ENCODE data around the gene GLIPR1. TPM values are rescaled to one million over a fixed set of nuclear protein-coding genes. Genes with fewer than 3 reads are reported as not detected.
"Not testable (repeated sequence)": the region's sequence is repeated elsewhere in the genome, so short reads cannot be mapped to it uniquely, and the experiment has no call there.

Gene GLIPR1
- total RNA-seq (2014; rRNA removed; shearing (Covaris generic)) = 39.9 and 42.0 TPM in 2 replicates

- peak; percentile 96 for DNase-seq (ENCODE audit: low spot score)
These were observed at the start of gene GLIPR1 for GRCh38 chr12:75480469-75480949. Gene GLIPR1, plus strand, starts transcription at chr12:75480755. Its CDS starts 126 bp downstream, at chr12:75480881.

- no peak for DNase-seq (ENCODE audit: low spot score)
These were observed 47.6 kb upstream of the GLIPR1 start for GRCh38 chr12:75432924-75433323.

- no peak for DNase-seq (ENCODE audit: low spot score)
These were observed 43.0 kb upstream of the GLIPR1 start for GRCh38 chr12:75437564-75437963.

- no peak for DNase-seq (ENCODE audit: low spot score)
These were observed 42.3 kb upstream of the GLIPR1 start for GRCh38 chr12:75438059-75438754.

GRCh38 chr12:75439048-75439447 lies 41.5 kb upstream of the GLIPR1 start:
- DNase-seq (ENCODE audit: low spot score) = no peak

GRCh38 chr12:75439930-75440329 lies 40.6 kb upstream of the GLIPR1 start:
- no peak for DNase-seq (ENCODE audit: low spot score)

- not testable (repeated sequence) for DNase-seq (ENCODE audit: low spot score)
These were observed 38.7 kb upstream of the GLIPR1 start for GRCh38 chr12:75441687-75442449.

- DNase-seq (ENCODE audit: low spot score) = not testable (repeated sequence)
These were observed 38.1 kb upstream of the GLIPR1 start for GRCh38 chr12:75442454-75442853.

GRCh38 chr12:75443709-75444108 lies 36.8 kb upstream of the GLIPR1 start:
- DNase-seq (ENCODE audit: low spot score) = no peak

GRCh38 chr12:75444429-75445136 lies 36.0 kb upstream of the GLIPR1 start:
- DNase-seq (ENCODE audit: low spot score) = no peak

- DNase-seq (ENCODE audit: low spot score) = not testable (repeated sequence)
These were observed 35.4 kb upstream of the GLIPR1 start for GRCh38 chr12:75445137-75445507.

- no peak for DNase-seq (ENCODE audit: low spot score)
These were observed 33.7 kb upstream of the GLIPR1 start for GRCh38 chr12:75446857-75447256.

GRCh38 chr12:75447691-75448393 lies 32.7 kb upstream of the GLIPR1 start:
- no peak for DNase-seq (ENCODE audit: low spot score)

- no peak for DNase-seq (ENCODE audit: low spot score)
These were observed 27.8 kb upstream of the GLIPR1 start for GRCh38 chr12:75452675-75453330.

- peak; percentile 35 for DNase-seq (ENCODE audit: low spot score)
These were observed 24.7 kb upstream of the GLIPR1 start for GRCh38 chr12:75455839-75456238.

- no peak for DNase-seq (ENCODE audit: low spot score)
These were observed 23.4 kb upstream of the GLIPR1 start for GRCh38 chr12:75457191-75457590.

GRCh38 chr12:75457866-75458265 lies 22.7 kb upstream of the GLIPR1 start:
- DNase-seq (ENCODE audit: low spot score) = not testable (repeated sequence)

GRCh38 chr12:75459755-75460154 lies 20.8 kb upstream of the GLIPR1 start:
- DNase-seq (ENCODE audit: low spot score) = no peak

GRCh38 chr12:75460204-75460603 lies 20.4 kb upstream of the GLIPR1 start:
- DNase-seq (ENCODE audit: low spot score) = no peak

GRCh38 chr12:75471902-75472890 lies 8.4 kb upstream of the GLIPR1 start:
- DNase-seq (ENCODE audit: low spot score) = no peak

Data from H4 (cell line).